Measurements from ENCODE around the gene ZNF668. TPM values are rescaled to one million over a fixed set of nuclear protein-coding genes. Genes with fewer than 3 reads are reported as not detected.

The ZNF668 gene
- total and polyA plus RNA-seq, 2 experiments from 2014 or later, result 6.2 to 13.1 TPM

- Histone ChIP-seq H3K27me3 (ENCODE audit: insufficient read depth) (no peaks in the 10 kb centered on the region), H2AFZ (no peak overlapping the region), H3K4me1 (ENCODE audit: insufficient read depth) (no peaks in the 10 kb centered on the region), H3K4me3 (no peak overlapping the region), H3F3A (replicated peaks; ENCODE audit: low read depth) (no peaks in the 10 kb centered on the region), H3K4me2 (no peak overlapping the region), H4K20me1 (replicated peaks; ENCODE audit: insufficient read depth) (no peaks in the 10 kb centered on the region; the same call in 1 of the 2 replicates), H3K27ac (ENCODE audit: low read depth) (no peak overlapping the region), H3K9me2 (ENCODE audit: insufficient read depth) (no peaks in the 10 kb centered on the region), H3K79me2 (replicated peaks; ENCODE audit: insufficient read depth) (peaks cover 9% of the 10 kb centered on the region), H3K36me3 (ENCODE audit: insufficient read depth) (peaks cover 7% of the 10 kb centered on the region; the same call in 1 of the 2 replicates)
- H3K4me1 Mint-ChIP-seq, result peaks cover 5% of the 10 kb centered on the region; the same call in 1 of the 3 replicates
- no peak for TF ChIP-seq REST (IDR thresholded peaks at IDR 0.05; ENCODE audit: unreplicated experiment)
- TF ChIP-seq JUNB (IDR thresholded peaks at IDR 0.05; ENCODE audit: unreplicated experiment), result no peak
- no peak for TF ChIP-seq NANOG (IDR thresholded peaks at IDR 0.05; ENCODE audit: borderline replicate concordance)
- TF ChIP-seq CREB1 (CRISPR knock-in tag; IDR thresholded peaks at IDR 0.05; ENCODE audit: low read depth), result no peak
- no peak for TF ChIP-seq ZNF462 (CRISPR knock-in tag; IDR thresholded peaks at IDR 0.05)
- no peak for TF ChIP-seq ETS1 (IDR thresholded peaks at IDR 0.05)
- no peak for TF ChIP-seq EZH2phosphoT487 (IDR thresholded peaks at IDR 0.05; ENCODE audit: unreplicated experiment)
- no peak for TF ChIP-seq EZH2 (IDR thresholded peaks at IDR 0.05; ENCODE audit: low read depth, unreplicated experiment)
- no peak for TF ChIP-seq CTCF (conservative IDR thresholded peaks at IDR 0.05; ENCODE audit: low read depth in 2 of 2)
- TF ChIP-seq ZNF331 (CRISPR knock-in tag; IDR thresholded peaks at IDR 0.05; ENCODE audit: low read depth), result no peak
- peaks cover 8% of the 10 kb centered on the region for H3K27me3 Mint-ChIP-seq (ENCODE audit: insufficient read depth, low read depth, poor library complexity)
- no peak overlapping the region for H3K4me3 Mint-ChIP-seq
- DNase-seq (ENCODE audit: low spot score) (no peak), ATAC-seq (no peak)
- no peaks in the 10 kb centered on the region for H3K9me3 Mint-ChIP-seq
- peaks cover 56% of the 10 kb centered on the region for H3K36me3 Mint-ChIP-seq (ENCODE audit: low read depth)
- H3K27ac Mint-ChIP-seq, result no peak overlapping the region
These were observed 6.8 kb upstream of the ZNF668 start for GRCh38 chr16:31080756-31081419.
